GM19372 (cell line): ENCODE results near the gene OR2T35.
"Not testable (repeated sequence)": the region's sequence is repeated elsewhere in the genome, so short reads cannot be mapped to it uniquely, and the experiment has no call there.

Experiments used
- ATAC-seq: cut with Tn5 transposase; IDR thresholded peaks from one replicate; pipeline ENCODE4 v1.9.1; 2021; ENCODE audit warnings: mild to moderate bottlenecking, low read depth, moderate library complexity; ENCODE audit not compliant: unreplicated experiment

The OR2T35 gene

GRCh38 chr1:248645178-248645577 is at the start of gene OR2T35:
Gene OR2T35, minus strand, starts transcription at chr1:248645278. Its CDS starts 6,020 bp downstream, at chr1:248639258.
- not testable (repeated sequence) for ATAC-seq

DNA sequence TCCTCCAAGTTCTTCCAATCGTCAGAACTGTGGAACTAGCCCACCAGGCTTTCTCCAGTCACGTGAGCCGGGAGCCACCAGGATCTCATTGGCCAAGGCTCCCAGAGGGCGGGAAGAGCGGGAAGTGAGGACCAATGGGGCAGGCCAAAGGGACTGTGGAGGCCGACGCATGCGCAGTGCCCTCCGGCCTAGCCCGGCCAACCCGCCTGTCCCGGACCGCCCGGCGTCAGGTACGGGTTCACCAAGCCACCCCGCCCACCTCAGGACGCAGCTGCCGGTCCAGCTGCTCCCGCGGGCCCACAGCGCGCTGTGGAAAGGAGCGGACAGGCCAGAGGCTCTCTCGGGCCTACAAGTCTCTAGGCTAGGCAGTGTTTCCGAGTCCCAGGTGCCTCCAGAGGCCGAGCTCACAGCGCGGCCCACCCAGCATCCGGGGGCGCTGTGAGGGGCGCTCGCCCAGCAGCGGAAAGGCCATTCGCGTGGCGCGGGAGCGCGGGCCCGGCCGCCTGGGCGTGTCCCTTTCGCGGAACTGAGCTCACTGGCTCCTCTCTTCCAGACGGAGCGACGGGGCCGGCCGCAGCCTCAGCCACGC is 46.6 kb upstream of the OR2T35 start:
- no peak for ATAC-seq

DNA sequence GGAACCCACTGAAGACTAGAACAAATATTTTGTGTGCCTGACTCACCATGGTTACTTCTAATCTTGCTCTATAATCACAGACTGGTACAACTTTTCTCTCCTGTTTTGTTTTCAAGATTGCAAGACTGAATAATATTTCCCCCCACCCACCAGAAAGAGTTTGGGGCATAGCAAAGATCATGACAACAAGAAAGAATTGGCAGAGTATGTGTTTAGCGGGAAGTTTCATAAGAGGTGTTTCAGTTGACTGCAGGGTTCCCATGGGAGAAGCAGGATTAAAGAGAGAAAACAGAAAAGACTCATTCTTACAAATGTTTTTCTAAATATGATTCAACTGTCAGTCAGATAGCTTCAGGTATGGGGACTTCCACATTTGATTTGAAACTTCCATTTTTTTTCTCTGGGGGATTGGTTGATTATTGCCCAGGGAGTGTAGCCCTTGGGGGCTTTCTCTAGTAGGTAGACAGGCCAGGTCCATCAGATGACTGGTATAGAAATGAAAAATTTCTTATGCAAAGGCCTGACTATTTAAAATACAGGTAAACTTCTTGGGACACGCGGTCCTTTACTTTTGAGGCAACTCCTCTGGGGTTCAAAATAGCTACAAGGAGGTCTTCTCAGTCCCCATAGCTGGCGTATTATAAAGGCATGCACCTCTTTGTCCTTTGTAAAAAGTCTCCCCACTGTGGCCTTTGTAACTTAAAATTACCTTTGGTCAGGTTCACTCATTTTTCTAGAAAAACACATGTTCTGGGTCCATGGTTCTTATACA is 43.6 kb upstream of the OR2T35 start:
- ATAC-seq: peak; percentile 50

- peak; percentile 90 for ATAC-seq
Measured at GRCh38 chr1:248686815-248687214, 41.7 kb upstream of the OR2T35 start.

DNA sequence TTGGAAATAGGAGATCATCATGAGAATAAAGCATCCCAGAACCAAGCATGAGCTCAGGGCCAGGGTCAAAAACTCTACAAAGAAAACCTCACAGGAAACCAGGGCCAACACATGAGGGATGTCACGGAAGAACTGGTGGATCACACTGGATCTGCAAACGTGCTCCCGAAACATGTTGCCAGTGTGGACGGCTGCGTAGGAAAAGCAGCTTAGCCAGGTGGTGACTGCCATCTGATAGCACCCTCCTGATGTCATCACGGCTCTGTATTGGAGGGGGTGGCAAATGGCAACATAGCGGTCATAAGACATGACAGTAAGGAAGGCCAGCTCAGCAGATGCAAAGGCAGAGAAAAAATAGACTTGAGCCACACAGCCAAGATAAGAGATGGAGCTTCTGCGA is 36.6 kb upstream of the OR2T35 start:
- ATAC-seq: no peak

GRCh38 chr1:248670003-248670402 is 24.9 kb upstream of the OR2T35 start:
- no peak for ATAC-seq

DNA sequence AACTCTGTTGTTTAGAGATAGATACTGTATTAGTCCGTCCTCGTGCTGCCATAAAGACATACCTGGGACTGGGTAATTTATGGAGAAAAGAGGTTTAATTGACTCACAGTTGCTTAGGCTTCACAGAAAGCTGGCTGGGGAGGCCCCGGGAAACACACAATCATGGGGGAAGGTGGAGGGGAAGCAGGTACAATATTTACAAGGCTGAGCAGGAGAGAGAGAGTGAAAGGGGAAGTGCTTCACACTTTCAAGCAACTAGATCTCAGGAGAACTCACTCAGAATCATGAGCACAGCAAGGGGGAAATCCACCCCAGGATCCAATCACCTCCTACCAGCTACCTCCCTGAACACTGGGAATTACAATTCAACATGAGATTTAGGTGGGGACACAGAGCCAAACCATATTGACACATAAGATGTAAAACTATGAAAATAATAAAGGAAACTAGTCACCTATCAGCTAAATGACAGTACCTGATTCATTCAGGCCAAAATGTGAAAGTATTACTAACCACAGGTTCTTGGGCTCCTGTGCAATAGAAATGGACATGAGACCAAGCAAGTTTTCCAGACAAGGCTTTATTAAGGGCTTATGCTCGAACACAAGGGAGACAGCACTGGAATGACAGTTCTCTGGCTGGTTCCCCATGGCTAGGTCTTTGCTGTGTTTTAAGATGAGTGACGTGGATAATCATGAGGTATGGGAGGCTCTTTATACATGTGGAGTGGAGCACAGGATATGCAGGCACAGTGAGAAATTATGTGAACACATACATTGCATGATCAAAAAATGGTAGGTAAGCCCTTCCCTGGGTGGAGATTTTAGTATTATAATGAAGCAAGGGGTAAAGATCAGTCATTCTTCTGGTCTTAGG is 18.6 kb upstream of the OR2T35 start:
- peak; percentile 96 for ATAC-seq

DNA sequence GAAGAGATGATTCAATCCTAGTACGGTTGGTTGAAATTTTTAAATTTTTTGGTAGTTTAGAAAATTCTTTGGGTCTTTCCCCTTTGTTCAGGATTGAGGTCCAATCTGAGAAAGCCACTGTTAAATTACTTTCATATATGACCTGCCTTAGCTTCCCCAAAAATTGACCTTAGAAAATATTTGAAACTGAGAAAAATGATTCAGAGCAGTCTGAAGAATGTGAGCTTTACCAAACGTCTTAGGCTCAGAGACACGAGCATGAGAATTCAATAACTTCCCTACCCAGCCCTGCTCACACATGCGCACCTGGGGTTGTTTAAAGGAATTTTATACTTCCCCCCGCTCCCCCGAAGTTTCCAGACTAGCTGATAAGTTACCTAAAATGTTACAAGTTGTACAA is 11.7 kb upstream of the OR2T35 start:
- peak; percentile 46 for ATAC-seq

- peak; percentile 60 for ATAC-seq
Measured at GRCh38 chr1:248655354-248655753, 10.3 kb upstream of the OR2T35 start, which contains the start of gene OR2T27. Gene OR2T27, minus strand, starts transcription at chr1:248655528. Its CDS starts 4,644 bp downstream, at chr1:248650884.

GRCh38 chr1:248648770-248649536 is 3.9 kb upstream of the OR2T35 start:
- not testable (repeated sequence) for ATAC-seq

DNA sequence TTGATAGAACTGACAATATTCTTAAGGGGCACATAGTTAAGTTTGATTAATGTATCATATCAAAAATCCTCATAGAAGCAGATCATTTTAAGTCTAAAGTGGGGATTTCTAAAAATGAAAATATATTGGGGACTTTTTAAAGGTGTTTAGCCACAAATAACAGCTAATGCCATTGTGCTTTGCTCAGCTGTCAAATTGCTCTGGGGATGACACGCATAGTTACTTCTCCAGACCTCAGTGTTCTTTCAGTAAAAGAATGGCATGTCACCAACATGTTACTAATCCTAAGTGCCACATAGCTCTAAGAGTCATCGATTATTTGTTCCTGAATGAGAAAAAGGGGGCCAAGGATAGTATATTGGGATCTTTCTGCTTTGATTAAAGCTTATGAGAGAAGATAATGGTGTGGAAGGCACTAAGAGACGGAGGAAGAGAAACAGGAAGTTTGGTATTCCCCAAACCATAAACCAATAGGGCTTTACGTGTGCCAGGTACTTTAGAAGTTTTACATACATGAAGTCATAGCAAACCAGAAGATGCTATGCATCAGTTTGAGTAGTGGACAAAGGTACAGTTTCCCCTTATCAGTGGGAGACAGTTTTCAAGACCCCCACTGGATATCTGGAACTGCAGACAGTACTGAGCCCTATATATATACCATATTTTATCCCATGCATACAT is 2.0 kb downstream of the OR2T35 start:
- ATAC-seq: peak; percentile 54

GRCh38 chr1:248641583-248641982 is 3.5 kb downstream of the OR2T35 start:
- peak; percentile 14 for ATAC-seq

DNA sequence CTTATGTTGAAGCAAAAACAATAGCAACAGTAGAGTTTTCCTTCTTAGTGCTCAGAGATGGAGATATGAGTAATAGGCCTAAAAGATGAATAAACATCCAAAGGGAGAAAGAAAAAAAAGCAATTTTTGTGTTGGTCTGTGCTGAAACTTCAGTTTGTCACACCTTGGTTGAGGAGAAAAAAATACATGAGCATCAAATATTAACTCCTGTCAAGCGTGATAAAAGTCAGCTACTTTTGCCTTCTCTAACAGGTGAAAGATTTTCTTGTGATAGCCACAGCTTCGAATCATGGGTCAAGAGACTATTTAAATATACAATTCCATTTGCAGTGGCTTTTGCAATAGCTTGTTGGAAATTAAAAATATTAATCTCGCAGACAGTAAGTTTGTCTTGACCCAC is 4.2 kb downstream of the OR2T35 start:
- ATAC-seq: peak; percentile 39

DNA sequence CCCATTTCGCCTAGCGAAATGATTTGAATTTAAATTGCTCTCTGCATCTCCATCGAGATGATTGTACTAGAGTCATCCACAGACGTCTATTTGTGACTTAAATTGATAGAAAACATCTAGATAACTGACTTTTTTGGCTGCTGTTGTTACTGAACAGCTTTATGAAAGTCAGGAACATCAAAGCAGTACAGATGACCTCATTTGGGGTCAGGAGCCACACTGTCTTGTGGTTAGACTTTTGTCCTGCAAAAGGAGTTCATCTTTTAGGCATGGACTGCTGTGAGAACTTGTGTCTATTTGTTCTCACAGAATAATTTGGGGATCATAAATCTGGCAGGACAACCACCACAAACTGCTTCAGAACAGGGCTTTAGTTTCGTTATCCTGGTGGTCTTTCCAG is 5.4 kb downstream of the OR2T35 start:
- ATAC-seq: peak; percentile 32

- not testable (repeated sequence) for ATAC-seq
Measured at GRCh38 chr1:248636612-248637011, 8.5 kb downstream of the OR2T35 start.

GRCh38 chr1:248634991-248635390 is 10.1 kb downstream of the OR2T35 start, which contains the start of gene OR2T11:
Gene OR2T11, minus strand, starts transcription at chr1:248635091. Its CDS starts 7,963 bp downstream, at chr1:248627128.
- not testable (repeated sequence) for ATAC-seq

DNA sequence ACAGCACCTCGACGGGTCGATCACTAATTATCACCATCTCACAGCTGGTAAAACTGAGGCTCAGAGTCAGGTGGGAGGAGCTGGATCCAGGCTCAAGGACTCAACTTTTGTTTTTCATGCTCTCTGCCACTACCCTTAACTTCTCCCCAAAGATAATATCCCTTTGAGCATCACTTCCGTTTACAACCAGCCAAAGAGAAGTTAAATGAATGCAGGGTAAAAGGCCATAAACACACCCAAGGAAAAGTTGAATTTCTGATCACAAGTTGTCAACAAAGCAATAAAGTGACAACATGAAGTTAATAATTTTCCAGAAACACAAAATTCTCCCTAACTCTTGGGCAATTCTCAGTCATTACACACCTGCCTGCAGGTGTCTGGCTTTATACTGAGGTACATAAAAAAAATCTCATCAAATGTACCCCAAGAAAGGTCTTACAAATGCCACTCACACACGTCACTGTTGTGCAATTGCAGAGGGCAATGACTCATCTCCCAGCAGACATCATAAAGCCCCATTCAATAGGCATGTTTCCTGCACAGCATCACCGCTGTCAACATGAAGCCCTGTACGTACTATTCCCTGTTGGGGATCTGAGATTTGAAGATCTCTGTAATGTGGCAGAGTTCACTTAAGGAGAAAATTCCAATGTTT is 13.6 kb downstream of the OR2T35 start:
- ATAC-seq: no peak

DNA sequence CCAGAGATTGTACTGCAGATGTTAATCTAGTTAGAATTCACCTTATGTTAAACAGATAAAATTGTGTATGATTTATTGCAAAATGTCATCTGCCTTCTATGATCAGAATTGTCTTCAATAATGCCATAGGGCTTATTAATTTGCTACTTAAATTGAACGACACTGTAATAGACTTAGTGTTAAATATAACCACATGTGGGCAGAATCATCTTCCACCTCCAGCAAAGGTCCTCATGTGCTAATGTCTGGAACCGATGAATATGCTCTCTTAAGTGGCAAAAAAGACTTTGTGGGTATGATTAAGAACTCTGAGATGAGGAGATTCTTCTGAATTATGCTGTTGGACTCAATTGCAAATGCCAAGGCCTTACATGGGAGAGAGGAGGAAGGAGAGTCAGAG is 14.5 kb downstream of the OR2T35 start:
- no peak for ATAC-seq
